DMS53 treated with DMSO at 0.1 percent for 48 hours (cell line): Measurements from ENCODE around the gene HIVEP1.

Experiments used
- DNase-seq: peaks from one replicate; lab custom pipeline; 2025; ENCODE audit not compliant: unreplicated experiment; lab: John Stamatoyannopoulos, UW

The HIVEP1 gene

DNA sequence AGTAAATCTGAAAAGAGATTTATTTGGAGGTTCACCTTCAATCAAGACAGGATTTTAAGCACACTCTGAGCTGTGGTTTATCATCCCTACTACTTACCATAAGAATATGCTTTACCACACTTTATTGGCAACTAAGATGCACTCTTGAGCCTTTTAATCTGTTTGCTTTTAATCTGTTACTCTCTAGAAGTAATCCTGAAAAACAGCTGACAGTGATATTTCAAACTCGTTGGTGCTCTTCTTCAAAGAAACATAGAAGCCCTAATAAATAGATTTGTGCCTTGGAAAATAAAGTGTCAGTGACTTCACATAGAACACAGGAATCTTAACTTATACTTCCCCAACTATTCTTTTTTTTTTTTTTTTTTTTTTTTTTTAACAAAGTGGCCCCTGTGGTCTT lies 102.9 kb downstream of the HIVEP1 start:
- no peak for DNase-seq

DNA sequence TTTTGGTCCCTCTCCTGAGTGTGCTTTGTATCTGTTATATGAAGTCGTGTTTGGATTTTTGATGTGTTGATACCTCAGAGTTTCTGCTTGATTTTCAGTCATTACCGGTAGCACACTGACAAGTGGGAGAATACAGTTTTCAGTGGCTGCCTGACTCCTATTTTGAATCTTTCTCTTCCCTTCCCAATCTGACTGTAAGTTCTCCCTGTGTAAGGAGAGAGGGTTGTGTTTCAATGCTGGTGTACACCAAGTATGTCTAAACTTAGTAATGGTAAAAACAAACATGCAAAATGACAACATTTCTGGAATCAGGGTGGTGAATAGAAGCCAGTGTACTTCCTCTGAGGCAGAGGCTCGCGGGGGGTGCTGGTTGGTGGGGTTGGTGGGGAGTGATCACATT lies 103.4 kb downstream of the HIVEP1 start:
- DNase-seq: no peak

DNA sequence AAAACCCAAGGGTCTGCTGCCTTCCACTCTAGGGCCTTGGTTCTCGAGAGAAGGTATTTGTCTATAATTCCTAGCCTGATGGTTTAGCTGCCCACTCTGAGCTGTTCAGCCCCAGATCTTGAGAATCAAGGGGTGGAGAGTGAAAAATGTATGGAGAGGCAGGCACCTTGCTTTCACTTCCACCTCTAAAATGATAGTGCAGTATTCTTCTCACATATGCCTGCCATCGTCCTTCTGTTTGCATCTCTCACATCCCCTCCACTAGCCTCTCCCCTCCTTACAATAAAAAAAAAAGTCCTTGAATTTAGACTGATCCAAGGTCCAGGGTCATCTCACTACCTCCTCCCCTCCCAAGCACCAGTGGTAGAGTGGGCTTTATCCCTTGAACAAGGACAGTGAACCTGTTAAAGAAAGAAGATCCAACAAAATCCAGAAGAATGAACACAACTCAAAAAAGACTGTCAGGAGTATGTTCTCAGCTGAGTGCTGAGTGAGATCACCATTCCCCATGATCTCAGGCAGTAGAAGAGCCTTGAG lies 104.2 kb downstream of the HIVEP1 start:
- DNase-seq: no peak

DNA sequence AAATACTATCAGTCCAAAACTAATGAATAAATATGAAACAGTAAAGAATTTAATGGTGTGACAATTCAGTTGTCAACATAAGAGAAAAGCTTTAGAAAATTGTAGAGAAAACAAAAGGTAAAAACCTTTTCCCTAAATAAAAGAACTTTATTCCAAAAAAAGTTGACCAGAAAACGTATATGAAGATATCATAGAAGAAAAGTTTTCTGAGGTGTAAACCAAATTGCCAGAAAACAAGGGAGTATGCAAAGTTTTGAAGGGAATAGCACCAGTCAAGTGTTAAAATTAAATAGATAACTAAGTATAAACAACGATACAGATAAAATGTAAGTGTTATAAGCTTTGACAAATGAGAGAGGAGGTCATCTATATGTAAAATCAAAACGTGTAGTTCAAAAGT lies 104.9 kb downstream of the HIVEP1 start:
- no peak for DNase-seq

DNA sequence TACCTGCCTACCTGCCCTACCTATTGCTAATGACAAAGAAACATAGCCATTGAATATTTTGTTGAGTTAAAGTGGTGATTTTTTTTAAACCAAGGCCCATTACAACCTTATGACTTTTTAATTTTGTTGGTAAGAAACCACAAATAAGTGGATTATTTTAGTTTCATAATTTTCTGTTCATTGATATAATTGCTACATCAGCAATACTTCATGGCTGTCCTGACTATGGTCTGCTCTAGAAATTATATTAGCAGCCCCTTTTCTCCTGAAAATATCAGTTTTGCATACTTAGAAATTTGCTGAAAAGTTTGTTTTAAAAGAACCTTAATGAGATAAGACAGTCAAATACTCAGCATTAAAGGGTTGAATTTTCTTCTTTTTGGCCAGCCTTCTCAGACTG lies 106.5 kb downstream of the HIVEP1 start:
- no peak for DNase-seq

DNA sequence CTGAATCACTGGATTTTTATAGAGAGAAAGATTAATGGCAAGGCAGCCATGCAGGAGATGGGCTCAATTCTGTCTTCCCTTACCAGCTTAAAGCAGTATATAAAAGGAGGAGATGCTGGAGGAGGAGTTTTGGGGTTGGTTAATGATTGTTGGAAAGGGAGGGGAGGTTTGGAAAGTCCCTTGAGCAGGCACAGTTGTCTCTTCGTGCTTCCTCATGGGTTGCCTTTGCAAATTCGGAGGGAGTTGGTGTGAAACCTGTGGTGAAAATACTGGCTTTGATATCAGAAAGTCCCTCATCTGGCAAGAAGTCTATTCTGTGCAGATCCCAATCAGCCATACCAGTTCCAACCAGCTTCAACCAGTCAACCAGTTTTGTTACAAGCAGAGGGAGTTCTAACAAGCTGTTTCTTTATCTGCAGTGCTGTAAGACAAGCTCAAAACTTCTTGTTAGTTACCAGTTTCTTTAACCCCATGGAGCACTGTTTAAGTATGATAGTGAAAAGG lies 107.0 kb downstream of the HIVEP1 start:
- peak; percentile 39 for DNase-seq

DNA sequence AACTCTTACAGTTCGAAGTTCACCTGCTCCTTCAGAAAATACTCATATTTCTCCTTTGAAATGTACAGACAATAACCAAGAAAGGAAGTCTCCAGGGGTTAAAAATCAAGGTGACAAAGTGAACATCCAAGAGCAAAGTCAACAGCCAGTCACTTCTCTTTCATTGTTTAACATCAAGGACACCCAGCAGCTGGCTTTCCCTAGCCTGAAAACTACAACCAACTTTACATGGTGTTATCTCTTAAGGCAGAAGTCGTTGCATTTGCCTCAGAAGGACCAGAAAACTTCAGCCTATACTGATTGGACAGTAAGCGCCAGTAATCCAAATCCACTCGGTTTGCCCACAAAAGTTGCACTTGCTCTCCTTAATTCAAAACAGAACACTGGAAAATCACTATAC lies 113.3 kb downstream of the HIVEP1 start:
- no peak for DNase-seq

DNA sequence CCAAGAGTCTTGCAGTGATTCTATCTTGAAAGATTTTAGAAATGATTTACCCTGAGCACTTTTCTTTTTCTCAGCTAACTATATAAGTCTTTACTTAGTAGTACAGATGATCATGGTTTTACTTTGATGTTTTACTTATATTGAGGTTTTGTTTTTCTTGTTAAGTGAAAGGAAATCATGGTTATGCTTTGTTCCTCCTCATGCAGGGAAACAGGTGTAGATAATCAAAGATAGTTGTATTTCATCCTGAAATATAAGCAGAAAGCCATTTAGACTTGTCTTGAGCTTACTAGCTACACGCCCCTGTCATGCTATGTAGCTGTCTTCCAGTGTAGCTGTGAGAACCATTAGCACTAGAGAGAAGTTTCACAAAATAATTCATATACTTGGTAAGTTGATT lies 113.9 kb downstream of the HIVEP1 start:
- DNase-seq: no peak

DNA sequence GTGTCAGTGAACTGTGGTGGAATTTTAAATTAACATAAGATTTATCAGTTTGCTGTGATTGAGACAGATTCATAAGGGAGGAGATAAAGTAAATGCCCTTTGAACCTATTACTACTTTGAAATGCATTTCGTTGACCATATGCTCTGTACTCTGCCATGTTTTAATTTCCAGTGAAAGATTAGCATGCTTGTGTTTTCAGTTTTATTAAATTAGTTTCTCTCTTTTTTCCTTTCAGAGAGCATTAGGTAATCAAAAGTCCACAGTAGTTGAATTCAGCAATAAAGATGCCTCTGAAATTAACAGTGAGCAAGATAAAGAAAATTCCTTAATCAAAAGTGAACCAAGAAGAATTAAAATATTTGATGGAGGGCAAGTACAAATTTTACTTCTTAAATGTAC lies 117.4 kb downstream of the HIVEP1 start:
- no peak for DNase-seq

DNA sequence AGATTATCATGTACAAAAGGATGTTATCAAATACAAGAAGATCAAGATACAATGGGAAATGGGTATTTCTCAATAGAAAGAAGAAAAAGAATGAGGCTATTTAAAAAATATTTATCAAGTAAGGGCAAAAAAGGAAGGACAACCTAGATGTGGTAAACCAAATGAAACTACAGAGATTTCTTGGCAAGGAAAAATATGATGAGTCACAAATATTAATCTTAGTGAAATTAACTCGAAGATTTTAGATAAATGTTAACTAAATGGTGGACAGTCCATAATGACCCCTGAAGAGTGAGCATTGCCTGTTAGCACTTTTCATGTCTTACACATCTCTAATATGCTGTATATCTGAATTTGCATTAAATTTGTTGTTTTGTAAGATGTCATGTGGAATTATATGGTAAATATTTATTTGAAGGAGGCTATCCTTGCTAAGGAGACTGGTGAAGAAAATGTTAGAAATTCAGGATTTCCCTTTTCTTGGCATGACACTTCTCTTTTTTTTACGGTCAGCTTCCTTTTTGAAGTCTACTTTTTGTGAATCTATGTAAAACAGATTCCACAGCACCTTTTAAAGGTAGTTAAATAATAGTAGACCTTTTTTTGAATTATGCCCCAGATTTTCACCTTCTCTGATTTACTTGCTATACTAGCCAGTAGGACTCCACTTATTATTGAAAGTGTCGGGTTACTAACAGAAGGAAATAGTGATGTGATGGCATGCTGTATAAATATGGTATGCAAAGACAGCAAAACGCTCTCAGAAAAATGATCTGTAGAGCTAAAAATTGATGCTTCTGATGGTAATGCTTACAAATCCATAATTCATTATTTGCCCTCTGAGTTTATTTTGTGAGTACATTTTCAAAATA lies 120.5 kb downstream of the HIVEP1 start:
- no peak for DNase-seq

DNA sequence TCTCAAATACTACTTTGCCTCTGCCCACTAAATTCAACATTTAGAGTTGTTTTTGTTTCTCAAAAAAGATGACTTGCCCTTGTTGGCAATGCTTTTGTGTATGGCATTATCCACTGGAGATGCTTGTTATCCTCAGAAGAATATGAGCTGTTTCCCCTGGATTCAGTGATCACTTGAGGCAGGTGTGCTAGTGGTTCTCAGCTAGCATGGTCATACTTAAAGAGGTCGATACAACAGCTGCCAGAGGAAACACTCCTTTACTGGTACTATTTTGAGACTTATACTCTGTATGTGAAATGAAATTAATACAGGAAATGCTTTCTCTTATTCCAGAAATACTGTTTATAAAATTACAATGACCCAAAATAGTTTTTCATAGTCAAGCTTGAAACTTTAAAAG lies 122.5 kb downstream of the HIVEP1 start:
- DNase-seq: no peak

DNA sequence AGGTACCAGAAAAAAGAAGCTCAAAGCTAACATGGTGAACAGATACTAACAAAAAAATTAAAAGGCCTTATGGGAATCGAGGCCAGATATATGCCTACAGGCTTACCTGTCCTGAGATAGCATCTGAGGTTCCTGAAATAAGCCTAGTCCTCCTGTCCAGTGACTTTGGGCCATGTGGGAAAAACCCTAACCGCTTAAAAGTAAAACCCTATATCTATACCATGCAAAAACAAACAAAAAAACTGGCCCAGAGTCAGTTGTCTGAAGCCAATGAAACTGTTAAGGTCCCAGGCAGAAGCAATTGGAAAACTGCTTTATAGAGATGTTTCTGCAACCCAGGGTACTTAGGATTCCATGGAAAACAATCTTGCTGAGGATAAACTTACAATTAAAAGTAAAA lies 122.9 kb downstream of the HIVEP1 start:
- DNase-seq: no peak

DNA sequence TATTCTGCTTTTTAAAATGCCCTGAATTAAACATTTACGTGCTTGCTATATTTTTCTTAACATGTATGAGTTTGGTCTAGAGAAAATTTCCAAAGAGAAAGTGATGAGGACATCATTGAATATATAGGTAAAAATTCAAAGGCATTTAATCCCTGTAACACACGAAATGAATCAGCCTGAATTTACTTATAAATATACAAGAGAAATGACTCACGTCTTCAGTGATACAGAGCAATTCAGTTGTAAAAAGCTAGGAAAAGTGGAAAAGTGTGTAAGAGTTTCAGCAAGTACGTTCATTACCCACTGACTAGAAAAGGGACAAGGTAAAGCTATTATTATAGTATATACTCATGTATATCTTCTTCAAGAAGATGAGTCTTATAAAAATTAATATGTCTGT lies 124.8 kb downstream of the HIVEP1 start:
- DNase-seq: no peak

DNA sequence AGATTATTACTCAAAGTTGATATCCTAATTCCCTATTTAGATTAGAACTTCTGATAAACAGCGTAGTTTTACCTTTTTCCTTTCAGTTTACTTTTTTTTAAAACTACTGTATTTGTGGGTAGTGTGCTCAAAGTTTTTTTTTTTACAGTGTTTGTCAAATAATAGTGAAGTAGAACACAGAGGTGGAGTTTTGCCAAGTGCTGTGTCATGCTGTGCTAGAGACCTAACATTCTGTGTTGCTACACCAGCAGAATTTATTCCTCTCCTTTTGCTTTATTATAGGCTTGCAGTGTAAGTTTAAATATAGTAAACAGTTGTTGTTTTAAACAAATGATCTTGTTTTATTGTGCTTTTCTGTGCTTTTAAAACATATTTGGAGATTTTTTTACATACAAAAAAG lies 125.4 kb downstream of the HIVEP1 start:
- DNase-seq: peak; percentile 13

DNA sequence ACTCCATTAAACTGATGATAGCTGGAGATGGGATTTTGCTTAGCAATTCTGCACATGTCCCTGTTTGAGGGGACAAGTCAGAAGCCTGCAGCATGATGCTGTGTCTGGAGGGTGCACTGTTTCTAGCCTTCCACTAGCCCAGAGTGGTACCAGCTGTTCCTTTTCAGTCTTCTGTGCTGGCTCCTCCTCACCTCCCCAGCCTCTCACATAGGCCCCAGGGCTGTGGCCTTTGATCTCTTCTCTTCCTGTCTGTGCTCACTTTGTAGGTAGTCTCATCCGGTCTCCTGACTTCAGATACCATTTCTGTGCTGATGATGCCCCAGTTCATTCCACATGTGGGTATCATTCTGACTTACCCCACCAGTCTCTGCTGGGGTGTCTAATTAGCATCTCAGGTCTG lies 126.3 kb downstream of the HIVEP1 start:
- peak; percentile 50 for DNase-seq

DNA sequence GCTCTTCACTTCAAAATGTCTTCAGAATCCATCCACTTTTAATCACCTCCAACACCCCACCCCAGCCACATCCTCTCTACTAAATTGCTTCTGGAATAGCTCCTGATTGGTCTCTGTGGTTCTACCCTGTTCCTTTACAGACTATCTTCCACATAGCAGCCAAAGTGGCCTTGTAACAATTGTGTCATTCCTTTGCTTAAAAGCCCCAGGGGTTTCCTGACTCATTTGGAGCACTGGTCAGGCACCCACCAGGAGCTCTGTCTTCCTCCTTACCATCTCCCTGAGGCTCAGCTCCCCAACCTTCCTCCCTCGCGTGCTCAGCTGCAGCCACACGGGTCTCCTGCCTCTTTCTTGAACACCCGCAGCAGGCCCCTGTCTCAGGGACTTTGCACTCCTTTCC lies 126.8 kb downstream of the HIVEP1 start:
- DNase-seq: no peak

DNA sequence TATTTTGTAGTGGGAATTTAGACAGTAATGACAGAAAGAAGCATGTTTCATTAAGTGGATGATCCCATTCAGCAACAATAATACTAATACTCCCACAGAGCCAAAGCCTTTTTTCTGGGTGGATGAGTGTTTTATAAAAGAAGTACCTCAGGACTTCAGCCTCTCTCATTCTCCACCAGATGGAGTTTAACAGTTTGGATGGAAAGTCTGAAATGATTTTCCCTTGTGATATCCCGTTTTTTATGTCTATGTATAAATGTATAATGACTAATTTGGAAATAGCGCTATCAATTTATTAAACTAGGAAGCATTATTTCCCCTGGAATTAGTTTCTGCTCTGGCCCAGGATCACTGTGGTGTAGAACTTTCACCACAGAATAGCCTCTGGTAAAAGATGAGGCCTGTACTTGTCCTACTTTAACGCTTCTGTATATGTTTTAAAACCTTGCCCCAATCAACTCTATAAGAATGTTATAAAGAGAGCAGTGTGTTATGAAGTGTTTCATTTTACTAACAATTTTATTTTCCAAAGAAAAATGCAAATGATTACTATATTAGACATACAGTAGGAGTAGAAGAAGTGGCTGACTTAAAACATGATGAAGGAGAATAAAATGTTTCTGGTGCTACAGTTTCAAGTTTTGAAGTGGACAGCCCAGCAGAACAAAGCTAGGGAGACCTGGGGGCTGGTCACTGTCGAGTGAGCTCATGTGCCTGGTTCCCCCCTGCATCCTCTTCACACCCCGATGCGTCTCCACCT lies 135.6 kb downstream of the HIVEP1 start:
- DNase-seq: no peak

DNA sequence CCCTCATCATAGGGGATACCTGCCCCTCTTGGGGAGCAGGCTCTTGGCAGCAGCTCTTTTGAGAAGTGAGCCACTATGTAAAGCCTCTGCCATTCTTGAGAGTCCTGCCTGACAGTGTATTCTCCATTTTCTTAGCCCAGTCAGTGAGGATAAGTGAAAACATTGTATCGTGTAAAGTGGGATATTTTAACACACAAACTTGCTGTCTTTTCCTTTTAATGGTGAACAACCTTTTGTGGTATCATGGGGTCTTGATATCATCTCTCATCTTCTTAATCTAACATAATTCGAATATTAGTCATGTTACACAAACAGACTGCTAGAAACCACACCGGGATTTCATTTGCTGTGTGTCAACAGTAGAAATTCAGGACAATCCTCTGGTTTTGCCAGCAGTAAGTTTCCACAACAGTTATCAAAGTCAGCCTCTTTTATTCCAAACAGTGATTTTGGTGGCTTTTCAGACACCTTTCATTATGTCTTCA lies 136.2 kb downstream of the HIVEP1 start:
- no peak for DNase-seq

DNA sequence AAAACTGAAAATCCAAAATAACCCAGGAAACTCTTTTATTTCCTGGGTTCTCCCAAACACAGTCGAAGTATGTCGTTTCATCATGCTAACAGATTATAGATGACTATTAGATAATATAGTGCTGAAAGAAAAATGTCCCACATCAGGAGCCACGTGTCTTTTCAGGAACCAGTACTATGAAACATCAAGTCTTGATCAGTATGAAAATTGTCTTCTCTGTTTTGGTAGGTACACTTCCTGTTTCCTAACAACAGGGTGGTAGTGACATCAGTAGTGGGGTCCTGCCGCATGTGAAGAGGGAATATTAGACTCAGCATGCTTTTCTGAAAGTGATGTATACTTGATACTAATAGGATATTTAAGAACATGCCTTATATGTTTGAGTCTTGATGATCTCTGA lies 136.7 kb downstream of the HIVEP1 start:
- no peak for DNase-seq

DNA sequence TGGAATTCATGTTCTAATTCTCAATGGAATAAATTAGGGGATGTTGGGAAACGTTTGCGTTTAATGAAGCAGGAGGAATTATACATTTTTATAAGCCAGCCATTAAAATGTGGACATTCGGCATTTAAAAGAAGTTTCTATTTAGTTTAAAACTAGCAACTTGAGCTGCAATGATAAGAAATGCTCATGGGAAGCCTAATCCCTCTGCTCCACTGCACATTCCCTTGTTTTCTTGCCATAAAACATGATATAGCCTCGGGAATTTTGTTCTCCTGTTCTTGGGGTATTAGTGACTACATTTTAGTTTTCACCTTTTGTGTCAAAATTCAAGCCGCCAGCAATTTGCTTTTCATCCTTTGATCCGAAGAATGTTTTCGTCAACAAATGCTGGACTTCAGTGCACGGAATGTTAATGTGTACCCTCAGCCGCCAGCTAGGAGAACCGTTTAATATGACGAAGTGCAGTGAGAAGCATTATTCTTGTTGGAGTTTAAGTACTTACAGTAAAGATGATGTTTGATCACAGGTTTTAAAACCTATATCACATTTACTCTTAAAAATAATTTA lies 137.9 kb downstream of the HIVEP1 start:
- no peak for DNase-seq

DNA sequence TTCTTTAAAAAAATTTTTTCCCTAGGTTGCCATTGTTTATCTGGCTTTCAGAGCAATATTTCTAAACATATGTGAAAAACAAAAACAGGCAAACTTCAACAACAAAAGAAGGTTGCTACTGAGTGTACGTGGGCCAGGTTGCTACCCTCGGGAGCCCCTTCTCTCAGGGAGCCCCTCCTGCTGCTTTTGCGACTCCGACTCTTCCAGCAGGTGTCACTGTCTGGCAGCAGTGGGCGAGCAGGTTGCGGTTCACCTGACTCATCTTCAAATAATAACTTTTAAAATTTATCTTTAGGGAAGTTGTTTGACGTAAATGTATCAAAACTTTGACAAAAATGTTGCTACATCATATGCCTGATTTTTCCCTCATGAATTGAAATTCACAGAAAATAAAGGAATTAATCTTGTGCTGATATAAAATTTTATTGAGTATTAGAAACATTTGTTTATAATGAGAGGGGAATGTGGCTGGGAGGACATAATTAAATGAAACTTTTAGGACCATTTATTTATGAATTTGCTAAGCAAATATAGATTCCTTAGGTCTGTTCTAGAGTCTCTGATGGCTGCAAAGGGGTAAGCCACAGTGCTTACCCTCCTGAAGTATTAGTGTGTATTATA lies 138.8 kb downstream of the HIVEP1 start:
- no peak for DNase-seq
